ENCODE data around the gene HPCAL4.

HPCAL4 gene

GRCh38 chr1:39691383-39692151 lies at the start of gene HPCAL4:
Gene HPCAL4, minus strand, starts transcription at chr1:39691433. Its CDS starts 6,830 bp downstream, at chr1:39684603.
- DNase-seq (ENCODE audit: low spot score) = peak; percentile 76

- DNase-seq (ENCODE audit: low spot score) = peak; percentile 97
These were observed 47.6 kb upstream of the HPCAL4 start, which contains the start of gene PPIE for GRCh38 chr1:39738622-39739366. Gene PPIE, plus strand, starts transcription at chr1:39738882. Its CDS starts 19 bp downstream, at chr1:39738901.

DNA sequence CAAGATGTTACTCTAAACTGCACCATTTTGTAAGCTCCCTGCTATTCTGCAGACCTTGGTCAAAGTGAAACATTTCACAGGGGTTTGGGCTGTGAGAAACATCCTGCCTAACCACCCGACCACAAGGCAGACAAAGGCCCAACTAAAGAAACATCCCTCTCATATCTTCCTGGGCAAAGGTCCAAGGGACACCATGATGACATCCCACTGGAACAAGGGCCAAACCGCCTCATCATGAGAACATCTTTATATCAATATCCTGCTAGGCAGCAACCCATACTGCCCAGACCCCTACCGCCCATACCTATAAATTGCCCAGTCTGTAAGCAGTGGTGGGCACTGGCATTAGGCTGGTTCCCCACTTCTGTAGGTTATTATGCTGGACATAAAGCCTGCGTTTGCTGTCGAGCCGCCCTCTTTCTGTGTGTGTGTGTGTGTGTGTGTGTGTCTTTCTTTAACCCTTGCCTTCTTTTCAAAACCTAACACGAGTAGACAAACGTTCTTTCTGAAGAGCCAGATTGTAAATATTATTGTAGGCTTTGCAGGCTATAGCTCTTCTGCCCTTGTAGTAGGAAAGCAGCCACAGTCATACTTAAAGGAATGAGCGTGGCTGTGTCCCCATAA lies 46.4 kb upstream of the HPCAL4 start:
- DNase-seq (ENCODE audit: low spot score) = no peak

DNA sequence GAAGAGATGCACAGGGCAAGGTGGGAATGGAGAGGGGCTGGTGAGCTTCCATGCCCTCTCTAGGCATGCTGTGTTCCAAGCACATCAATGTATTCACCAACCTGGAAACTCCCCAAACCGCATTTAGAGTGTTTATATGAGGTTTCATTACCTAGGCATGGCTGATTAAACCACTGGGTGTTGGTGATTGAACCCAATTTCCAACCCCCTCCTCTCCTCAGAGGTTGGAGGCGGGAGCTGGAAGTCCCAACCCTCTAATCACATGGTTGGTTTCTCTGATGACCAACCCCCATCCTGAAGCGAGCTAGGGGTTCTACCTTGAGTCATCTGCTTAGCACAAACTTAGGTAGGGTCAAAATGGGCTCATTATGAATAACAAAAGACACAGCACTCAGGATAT lies 44.5 kb upstream of the HPCAL4 start:
- no peak for DNase-seq (ENCODE audit: low spot score)

DNA sequence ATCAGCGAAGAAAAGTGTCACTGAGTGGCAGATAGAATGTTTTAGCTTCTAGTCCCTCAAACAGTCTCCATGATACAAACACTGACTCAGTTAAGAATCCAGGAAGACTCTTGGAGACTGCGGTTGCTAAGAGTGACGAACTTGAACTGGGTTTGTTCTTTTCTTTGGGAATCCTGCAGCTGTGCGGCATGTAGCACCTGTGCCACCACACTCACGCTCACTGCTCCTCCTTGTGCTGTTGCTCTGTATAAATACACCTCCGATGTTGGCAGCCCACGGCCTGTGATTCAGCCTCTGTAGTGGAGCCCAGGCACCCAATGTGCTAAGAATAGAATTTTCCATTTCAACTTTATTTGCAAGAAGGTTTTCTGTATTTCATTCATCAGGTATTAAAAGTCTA lies 41.9 kb upstream of the HPCAL4 start:
- no peak for DNase-seq (ENCODE audit: low spot score)

DNA sequence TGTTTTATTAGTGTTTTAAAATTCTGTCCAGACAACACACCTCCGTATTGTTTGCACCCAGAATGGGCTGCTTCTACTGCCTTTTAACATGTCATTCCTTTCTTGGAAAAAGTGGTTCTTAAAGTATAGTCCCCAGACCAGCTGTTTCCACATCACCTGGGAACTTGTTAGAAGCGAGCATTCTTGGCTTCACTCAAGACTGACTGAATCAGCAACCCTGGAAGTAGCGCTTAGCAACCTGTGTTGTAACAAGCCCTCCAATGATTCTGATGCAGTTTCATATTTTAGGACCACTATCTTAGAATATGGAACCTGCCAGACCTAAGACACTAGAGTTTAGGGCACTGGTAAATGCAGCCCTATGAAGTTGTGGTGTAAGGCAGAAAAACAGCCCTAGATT lies 41.5 kb upstream of the HPCAL4 start:
- no peak for DNase-seq (ENCODE audit: low spot score)

DNA sequence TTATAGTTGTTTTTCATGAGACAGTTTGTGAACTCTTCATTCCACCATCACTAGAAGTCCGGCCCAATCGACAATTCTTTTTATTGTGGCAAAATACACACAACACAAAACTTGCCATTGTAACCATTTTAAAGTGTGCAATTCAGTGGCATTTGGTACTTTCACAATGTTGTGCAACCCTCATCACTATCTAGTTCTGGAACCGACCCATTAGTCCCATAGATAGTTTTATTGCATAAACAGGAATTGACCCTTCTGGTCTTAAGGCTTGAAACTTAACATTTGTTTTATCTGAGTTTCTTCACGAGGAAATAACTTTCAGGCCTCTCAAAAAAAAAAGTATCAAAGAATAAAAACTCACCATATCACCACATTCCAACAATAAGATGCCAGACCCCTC lies 38.6 kb upstream of the HPCAL4 start:
- DNase-seq (ENCODE audit: low spot score) = no peak

- peak; percentile 21 for DNase-seq (ENCODE audit: low spot score)
These were observed 37.8 kb upstream of the HPCAL4 start for GRCh38 chr1:39729030-39729429.

DNA sequence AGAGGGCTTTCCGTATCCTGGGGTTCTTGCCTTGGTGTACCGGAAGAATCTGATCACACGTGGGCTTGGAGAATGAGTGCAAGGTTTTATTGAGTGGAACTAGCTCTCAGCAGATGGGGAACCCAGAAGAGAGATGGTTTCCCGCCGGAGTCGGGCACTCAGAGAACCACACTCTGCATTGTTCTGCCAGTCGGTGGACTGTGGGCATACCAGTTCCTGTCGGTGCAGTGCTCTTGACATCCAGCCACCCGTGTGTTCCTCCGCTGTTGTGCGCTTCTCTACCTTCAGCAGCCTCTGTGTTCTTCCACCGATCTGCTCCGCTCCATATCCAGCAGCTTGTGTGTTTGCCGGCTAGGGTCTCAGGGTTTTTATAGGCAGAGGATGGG lies 36.7 kb upstream of the HPCAL4 start:
- DNase-seq (ENCODE audit: low spot score) = no peak

DNA sequence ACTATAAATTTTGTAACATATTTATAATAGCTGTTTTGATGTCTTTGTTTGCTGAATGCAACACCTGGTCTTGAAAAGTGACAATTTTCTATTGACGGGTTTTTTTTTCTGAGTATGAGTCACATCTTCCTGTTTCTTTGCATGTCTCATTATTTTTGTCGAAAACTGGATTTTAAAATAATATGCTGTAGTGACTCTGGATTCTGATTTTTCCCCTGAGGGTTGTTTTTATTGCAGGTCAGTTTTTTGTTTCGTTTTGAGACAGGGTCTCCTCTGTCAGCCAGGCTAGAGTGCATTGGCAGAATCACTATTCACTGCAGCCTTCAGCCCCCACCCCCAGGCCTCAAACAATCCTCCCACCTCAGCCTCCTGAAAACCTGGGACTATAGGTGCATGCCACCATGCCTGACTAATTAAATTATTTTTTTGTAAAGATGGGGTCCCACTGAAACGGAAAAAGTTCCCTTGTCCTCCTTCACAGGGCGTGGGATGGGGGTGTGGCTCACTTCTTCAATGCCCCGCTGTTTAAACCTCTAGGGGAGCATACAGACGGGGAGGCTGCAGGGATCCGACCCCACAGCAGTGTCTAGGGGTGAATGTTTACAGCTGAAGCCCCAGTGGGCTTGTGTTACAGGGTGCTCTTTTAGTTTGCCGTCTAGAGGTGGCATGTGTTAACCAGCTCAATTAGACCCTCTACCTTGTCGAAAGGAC lies 36.1 kb upstream of the HPCAL4 start:
- DNase-seq (ENCODE audit: low spot score) = no peak

GRCh38 chr1:39726600-39726999 lies 35.4 kb upstream of the HPCAL4 start:
- no peak for DNase-seq (ENCODE audit: low spot score)

GRCh38 chr1:39722495-39722894 lies 31.3 kb upstream of the HPCAL4 start:
- DNase-seq (ENCODE audit: low spot score) = no peak

- DNase-seq (ENCODE audit: low spot score) = no peak
These were observed 30.4 kb upstream of the HPCAL4 start for GRCh38 chr1:39721664-39722063.

DNA sequence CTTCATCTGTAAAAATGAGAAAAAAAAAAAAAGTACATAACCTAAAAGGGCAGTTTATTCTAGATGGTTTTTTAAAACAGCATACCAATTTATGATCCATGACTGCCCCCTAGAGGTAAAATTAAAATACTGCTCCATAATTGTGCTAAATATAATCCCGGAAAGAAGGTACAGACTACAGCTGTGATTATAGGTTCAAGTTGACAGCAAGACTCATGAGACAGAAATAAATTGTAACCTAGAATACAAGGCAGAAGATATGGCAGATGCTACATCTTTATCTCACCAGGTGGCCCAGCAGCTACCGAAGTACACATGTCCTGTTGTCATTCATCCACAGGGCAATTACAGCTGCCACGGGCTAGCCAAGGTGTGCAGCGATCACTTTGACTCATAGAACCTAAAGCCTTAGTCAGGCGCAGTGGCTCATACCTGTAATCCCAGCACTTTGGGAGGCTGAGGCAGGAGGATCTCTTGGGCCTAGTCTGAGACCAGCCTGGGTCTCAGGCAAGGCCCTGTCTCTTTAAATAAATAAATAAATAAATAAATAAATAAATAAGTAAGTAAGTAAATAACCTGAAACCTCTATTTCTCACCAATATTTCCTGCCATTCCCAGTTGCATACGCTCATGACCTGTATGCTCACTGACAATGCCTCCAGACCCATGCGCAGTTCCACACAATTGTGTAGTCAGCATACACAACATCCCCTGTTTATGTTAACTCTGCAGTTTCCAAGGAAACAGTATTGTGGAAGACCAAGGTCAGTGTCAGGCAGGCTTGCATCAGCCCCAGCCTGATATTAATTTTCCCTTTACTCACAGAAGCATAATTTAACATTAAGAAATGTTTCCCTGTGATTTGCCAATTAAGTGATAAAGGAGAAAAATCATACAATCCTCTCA lies 29.1 kb upstream of the HPCAL4 start:
- peak; percentile 66 for DNase-seq (ENCODE audit: low spot score)

GRCh38 chr1:39717809-39718208 lies 26.6 kb upstream of the HPCAL4 start:
- DNase-seq (ENCODE audit: low spot score) = no peak

DNA sequence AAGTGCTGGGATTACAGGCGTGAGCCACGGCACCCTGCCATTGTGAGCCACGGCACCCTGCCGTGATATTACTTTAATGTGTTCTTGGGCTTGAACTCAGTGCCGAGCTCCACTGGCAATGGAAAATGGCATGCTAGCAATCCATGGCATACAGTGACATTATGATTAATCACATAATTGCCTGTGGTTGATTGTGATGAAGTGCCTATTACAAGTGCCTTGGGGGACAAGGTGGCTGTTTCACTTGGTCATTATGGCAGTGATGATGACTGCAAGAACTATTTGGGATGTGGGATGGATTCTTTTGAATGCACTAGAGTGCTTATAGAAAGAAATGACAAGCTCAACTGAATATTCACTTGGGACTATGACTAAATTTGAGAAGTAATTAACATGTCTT lies 22.3 kb upstream of the HPCAL4 start:
- DNase-seq (ENCODE audit: low spot score) = no peak

DNA sequence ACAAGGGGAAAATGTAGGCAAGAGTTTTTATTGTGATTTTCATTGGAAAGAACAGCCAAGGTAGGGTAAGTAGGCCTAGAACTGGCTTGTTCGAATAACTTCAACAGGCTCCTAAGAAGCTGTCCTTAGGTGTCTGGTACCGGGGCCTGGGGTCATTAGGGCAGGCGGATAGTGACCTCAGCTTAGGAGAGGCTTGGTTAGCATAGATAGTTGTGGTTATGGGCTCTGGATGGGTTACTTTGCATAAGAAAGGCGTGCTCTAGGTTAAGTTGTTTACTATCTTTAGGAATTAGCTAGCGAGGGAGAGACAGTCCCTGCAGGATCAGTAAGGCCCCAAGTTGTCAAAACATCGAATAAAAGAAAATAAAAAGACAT lies 20.7 kb upstream of the HPCAL4 start:
- DNase-seq (ENCODE audit: low spot score) = no peak

DNA sequence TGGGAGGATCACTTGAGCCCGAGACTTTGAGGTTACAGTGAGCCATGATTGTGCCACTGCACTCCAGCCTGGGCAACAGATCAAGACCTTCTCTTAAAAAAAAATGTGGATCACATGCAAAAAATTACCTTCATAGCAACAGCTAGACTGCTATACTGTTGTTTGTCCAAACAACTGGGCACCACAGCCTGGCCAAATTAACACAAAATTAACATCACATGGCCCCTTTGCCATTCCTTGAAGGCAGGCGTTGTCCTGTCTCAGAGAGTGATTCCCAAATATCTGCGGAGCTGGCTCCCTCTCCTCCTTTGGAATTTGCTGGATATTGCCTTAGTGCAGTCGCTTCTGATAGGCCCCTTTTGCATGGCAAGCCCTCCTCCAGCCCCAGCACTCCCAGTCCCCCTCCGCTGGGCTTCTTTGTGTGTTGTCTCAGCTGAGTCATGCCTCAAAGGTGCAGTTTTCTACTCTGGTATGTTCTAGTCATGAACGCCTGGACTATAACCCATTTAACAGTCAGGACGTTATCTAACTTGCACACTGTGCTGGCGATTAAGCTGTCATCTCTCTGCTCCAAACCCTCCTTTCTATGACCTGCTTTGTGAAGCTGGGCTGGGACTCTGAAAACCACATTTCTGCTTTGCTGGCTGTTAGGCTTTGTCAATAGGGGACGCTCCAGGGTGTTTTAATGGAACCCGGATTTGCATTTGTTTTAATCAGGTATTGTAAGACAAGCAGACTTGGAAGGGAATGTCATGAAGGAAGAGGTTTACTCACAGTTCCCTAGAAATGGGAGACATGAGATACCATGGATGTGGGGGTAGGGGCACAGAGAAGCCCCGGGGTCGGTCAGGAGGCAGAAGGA lies 20.1 kb upstream of the HPCAL4 start:
- DNase-seq (ENCODE audit: low spot score) = no peak

- no peak for DNase-seq (ENCODE audit: low spot score)
These were observed 16.3 kb upstream of the HPCAL4 start for GRCh38 chr1:39707506-39707905.

DNA sequence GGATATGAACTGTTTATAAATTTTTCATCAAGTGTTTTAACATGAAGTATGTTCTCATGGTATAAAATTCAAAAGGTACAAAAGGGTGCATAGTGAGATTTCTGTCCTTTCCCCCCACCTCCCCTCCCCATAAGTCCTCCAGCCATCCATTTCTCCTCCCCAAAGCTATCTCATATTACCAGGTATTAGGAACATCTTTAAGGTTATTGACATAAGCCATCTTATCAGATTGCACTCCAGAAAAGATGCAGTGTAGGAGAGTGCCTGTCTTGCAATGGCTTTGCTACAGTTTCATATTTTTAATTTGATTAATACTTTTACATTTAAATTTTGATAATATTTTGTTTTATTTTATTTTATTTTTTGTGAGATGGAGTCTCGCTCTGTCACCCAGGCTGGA lies 13.5 kb upstream of the HPCAL4 start:
- no peak for DNase-seq (ENCODE audit: low spot score)

All from GM03348 (cell line).